ENCODE data around the gene IFI6. TPM values are rescaled to one million over a fixed set of nuclear protein-coding genes. Genes with fewer than 3 reads are reported as not detected.

IFI6 gene
- total and polyA plus RNA-seq, 2 of the 13 experiments (the other 11 are each of a cell fraction or from before 2014, with no cell fraction given) = 12.9 to 13.2 TPM

DNA sequence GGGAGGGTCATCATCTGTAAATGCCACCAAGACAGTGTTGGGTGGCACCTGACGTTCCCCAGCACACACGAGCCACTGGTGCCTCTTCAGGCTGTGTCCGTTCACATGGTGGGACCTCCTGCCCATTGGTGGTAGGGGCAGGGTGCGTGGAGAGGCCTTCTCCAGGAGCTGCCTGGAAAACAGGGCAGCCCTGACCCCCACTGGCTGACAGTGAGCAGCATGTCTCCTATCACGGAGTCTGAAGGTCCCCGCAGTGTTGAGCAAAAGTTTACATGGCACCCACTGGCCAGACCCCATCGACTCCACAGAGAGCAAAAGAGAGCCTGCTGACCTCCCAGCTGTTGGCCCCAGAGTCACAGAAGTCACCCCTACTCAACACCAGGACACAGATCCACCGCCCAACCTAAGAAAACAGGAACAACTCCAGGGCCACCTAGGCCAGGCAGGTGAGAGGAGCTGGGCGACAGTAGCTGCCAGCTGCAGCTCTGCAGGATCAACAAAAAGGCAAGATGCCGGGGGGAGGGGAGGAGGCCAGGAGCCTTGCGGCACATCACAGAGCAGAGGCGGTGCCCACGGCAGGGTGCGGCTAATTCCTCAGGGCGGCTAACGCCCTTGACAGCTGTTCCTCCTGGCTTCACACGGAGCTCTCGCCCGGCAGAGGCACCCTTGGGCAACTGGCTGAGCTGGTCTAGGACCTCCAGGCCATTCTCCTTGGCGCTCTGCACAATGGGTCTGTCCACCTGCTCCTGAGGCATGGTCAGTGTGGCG is 14.4 kb upstream of the IFI6 start (continued):
- TF ChIP-seq ZNF468 (CRISPR knock-in tag; IDR thresholded peaks at IDR 0.05) (no peak), ASH2L (IDR thresholded peaks at IDR 0.05; ENCODE audit: insufficient read length, low read depth, low read length) (no peak), WIZ (CRISPR knock-in tag; IDR thresholded peaks at IDR 0.05) (no peak), RFX5 (IDR thresholded peaks at IDR 0.05; ENCODE audit: low read depth, low read length) (no peak), MATR3 (CRISPR knock-in tag; IDR thresholded peaks at IDR 0.05) (no peak), SUZ12 (IDR thresholded peaks at IDR 0.05; ENCODE audit: low read depth, low read length) (no peak), AHDC1 (CRISPR knock-in tag; IDR thresholded peaks at IDR 0.05; ENCODE audit: borderline replicate concordance) (no peak), ZNF704 (CRISPR knock-in tag; IDR thresholded peaks at IDR 0.05; ENCODE audit: borderline replicate concordance) (no peak), U2AF1 (optimal IDR thresholded peaks at IDR 0.05; ENCODE audit: low read depth, low read length) (no peak), TAF1 (CRISPR knock-in tag; IDR thresholded peaks at IDR 0.05) (no peak)
- TF ChIP-seq, protein P1, sequence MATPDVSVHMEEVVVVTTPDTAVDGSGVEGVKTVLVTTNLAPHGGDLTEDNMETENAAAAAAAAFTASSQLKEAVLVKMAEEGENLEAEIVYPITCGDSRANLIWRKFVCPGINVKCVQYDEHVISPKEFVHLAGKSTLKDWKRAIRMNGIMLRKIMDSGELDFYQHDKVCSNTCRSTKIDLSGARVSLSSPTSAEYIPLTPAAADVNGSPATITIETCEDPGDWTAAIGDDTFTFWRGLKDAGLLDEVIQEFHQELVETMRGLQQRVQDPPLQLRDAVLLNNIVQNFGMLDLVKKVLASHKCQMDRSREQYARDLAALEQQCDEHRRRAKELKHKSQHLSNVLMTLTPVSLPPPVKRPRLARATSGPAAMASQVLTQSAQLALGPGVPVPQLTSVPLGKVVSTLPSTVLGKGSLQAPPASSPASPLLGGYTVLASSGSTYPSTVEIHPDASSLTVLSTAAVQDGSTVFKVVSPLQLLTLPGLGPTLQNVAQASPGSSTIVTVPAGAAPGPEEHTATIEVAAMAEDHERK (CRISPR knock-in tag; IDR thresholded peaks at IDR 0.05; ENCODE audit: low read depth) = no peak
- TF ChIP-seq, protein P2, sequence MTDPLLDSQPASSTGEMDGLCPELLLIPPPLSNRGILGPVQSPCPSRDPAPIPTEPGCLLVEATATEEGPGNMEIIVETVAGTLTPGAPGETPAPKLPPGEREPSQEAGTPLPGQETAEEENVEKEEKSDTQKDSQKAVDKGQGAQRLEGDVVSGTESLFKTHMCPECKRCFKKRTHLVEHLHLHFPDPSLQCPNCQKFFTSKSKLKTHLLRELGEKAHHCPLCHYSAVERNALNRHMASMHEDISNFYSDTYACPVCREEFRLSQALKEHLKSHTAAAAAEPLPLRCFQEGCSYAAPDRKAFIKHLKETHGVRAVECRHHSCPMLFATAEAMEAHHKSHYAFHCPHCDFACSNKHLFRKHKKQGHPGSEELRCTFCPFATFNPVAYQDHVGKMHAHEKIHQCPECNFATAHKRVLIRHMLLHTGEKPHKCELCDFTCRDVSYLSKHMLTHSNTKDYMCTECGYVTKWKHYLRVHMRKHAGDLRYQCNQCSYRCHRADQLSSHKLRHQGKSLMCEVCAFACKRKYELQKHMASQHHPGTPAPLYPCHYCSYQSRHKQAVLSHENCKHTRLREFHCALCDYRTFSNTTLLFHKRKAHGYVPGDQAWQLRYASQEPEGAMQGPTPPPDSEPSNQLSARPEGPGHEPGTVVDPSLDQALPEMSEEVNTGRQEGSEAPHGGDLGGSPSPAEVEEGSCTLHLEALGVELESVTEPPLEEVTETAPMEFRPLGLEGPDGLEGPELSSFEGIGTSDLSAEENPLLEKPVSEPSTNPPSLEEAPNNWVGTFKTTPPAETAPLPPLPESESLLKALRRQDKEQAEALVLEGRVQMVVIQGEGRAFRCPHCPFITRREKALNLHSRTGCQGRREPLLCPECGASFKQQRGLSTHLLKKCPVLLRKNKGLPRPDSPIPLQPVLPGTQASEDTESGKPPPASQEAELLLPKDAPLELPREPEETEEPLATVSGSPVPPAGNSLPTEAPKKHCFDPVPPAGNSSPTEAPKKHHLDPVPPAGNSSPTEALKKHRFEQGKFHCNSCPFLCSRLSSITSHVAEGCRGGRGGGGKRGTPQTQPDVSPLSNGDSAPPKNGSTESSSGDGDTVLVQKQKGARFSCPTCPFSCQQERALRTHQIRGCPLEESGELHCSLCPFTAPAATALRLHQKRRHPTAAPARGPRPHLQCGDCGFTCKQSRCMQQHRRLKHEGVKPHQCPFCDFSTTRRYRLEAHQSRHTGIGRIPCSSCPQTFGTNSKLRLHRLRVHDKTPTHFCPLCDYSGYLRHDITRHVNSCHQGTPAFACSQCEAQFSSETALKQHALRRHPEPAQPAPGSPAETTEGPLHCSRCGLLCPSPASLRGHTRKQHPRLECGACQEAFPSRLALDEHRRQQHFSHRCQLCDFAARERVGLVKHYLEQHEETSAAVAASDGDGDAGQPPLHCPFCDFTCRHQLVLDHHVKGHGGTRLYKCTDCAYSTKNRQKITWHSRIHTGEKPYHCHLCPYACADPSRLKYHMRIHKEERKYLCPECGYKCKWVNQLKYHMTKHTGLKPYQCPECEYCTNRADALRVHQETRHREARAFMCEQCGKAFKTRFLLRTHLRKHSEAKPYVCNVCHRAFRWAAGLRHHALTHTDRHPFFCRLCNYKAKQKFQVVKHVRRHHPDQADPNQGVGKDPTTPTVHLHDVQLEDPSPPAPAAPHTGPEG (CRISPR knock-in tag; IDR thresholded peaks at IDR 0.05) = no peak
- TF ChIP-seq, protein P3, sequence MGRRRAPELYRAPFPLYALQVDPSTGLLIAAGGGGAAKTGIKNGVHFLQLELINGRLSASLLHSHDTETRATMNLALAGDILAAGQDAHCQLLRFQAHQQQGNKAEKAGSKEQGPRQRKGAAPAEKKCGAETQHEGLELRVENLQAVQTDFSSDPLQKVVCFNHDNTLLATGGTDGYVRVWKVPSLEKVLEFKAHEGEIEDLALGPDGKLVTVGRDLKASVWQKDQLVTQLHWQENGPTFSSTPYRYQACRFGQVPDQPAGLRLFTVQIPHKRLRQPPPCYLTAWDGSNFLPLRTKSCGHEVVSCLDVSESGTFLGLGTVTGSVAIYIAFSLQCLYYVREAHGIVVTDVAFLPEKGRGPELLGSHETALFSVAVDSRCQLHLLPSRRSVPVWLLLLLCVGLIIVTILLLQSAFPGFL (CRISPR knock-in tag; IDR thresholded peaks at IDR 0.05) = no peak
